Retinal pigment epithelial cell (primary cell): Measurements from ENCODE around the gene NUDT4B.
"Not testable (repeated sequence)": the region's sequence is repeated elsewhere in the genome, so short reads cannot be mapped to it uniquely, and the experiment has no call there.

Experiments
- DNase-seq: peaks from one replicate; pipeline ENCODE4 v3.0.0-alpha.2; 2010; ENCODE audit warnings: low read depth
- H3K4me3 ChIP-seq: 2 replicates; pipeline ENCODE4 v1.5.1; 2011; ENCODE audit warnings: mild to moderate bottlenecking, low read length, control low read depth, moderate library complexity

NUDT4B gene

GRCh38 chr1:148748563-148749334 is at the start of gene NUDT4B:
Gene NUDT4B, plus strand, starts transcription at chr1:148748774. Its CDS starts 179 bp downstream, at chr1:148748953.
- not testable (repeated sequence) for DNase-seq

GRCh38 chr1:148699357-148699756 is 49.2 kb upstream of the NUDT4B start:
- DNase-seq, H3K4me3 ChIP-seq: not testable (repeated sequence)

More at GRCh38 chr1:148748563-148749334, at the start of gene NUDT4B:
- not testable (repeated sequence) for H3K4me3 ChIP-seq

- H3K4me3 ChIP-seq, DNase-seq: not testable (repeated sequence)
Measured at GRCh38 chr1:148702242-148702641, 46.3 kb upstream of the NUDT4B start.

- not testable (repeated sequence) for H3K4me3 ChIP-seq, DNase-seq
Measured at GRCh38 chr1:148703973-148704591, 44.5 kb upstream of the NUDT4B start.

GRCh38 chr1:148705316-148705948 is 43.1 kb upstream of the NUDT4B start:
- not testable (repeated sequence) for DNase-seq, H3K4me3 ChIP-seq

GRCh38 chr1:148708779-148709333 is 39.7 kb upstream of the NUDT4B start:
- H3K4me3 ChIP-seq = not testable (repeated sequence)

GRCh38 chr1:148710772-148711523 is 37.6 kb upstream of the NUDT4B start:
- DNase-seq, H3K4me3 ChIP-seq: not testable (repeated sequence)

More at GRCh38 chr1:148708779-148709333, 39.7 kb upstream of the NUDT4B start:
- not testable (repeated sequence) for DNase-seq

- not testable (repeated sequence) for DNase-seq, H3K4me3 ChIP-seq
Measured at GRCh38 chr1:148712353-148712752, 36.2 kb upstream of the NUDT4B start.

- DNase-seq, H3K4me3 ChIP-seq: not testable (repeated sequence)
Measured at GRCh38 chr1:148715518-148715917, 33.1 kb upstream of the NUDT4B start.

- DNase-seq, H3K4me3 ChIP-seq: not testable (repeated sequence)
Measured at GRCh38 chr1:148716966-148717520, 31.5 kb upstream of the NUDT4B start.

GRCh38 chr1:148720918-148721317 is 27.7 kb upstream of the NUDT4B start:
- not testable (repeated sequence) for DNase-seq, H3K4me3 ChIP-seq

- not testable (repeated sequence) for H3K4me3 ChIP-seq, DNase-seq
Measured at GRCh38 chr1:148722758-148723157, 25.8 kb upstream of the NUDT4B start.

GRCh38 chr1:148723515-148723914 is 25.1 kb upstream of the NUDT4B start:
- not testable (repeated sequence) for DNase-seq, H3K4me3 ChIP-seq

GRCh38 chr1:148724872-148725271 is 23.7 kb upstream of the NUDT4B start:
- not testable (repeated sequence) for H3K4me3 ChIP-seq, DNase-seq

- not testable (repeated sequence) for DNase-seq, H3K4me3 ChIP-seq
Measured at GRCh38 chr1:148727862-148728261, 20.7 kb upstream of the NUDT4B start.

- not testable (repeated sequence) for H3K4me3 ChIP-seq, DNase-seq
Measured at GRCh38 chr1:148729128-148729527, 19.4 kb upstream of the NUDT4B start.

GRCh38 chr1:148729541-148729940 is 19.0 kb upstream of the NUDT4B start:
- not testable (repeated sequence) for H3K4me3 ChIP-seq, DNase-seq

GRCh38 chr1:148732277-148732676 is 16.3 kb upstream of the NUDT4B start:
- not testable (repeated sequence) for DNase-seq, H3K4me3 ChIP-seq
